Activated CD8-positive, alpha-beta memory T cell treated with anti-CD3 and anti-CD28 coated beads, Interleukin-2, amount 50 U/mL, for 48 hours (primary cell): ENCODE data around the gene LY6G6F.
"Not testable (repeated sequence)": the region's sequence is repeated elsewhere in the genome, so short reads cannot be mapped to it uniquely, and the experiment has no call there.

Experiments used
- DNase-seq: peaks from one replicate; pipeline ENCODE4 v3.0.0-alpha.2; 2020

Gene LY6G6F

GRCh38 chr6:31702819-31703716 lies 3.6 kb upstream of the LY6G6F start, which contains the start of gene ABHD16A:
Gene ABHD16A, minus strand, starts transcription at chr6:31703324. Its CDS starts 43 bp downstream, at chr6:31703281.
- peak; percentile 96 for DNase-seq

DNA sequence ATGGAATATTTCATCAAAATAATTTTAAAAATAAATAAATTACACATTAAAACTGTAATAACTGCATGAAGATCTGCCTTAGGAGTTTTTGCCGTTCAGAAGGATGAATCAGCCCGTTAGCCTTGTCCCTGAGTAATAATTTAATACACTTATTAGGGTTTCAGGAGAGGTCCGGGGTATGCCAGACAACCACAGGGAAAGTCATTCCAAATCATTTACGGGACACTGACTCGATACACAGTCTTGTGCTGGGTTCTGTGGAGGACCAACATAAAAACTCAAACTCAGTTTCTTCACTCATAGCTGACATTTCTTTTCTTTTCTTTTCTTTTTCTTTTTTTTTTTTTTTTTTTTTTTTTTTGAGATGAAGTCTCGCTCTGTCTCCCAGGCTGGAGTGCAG lies 735 bp upstream of the LY6G6F start:
- no peak for DNase-seq

- no peak for DNase-seq
Observed at GRCh38 chr6:31707701-31708100, 1.0 kb downstream of the LY6G6F start.

DNA sequence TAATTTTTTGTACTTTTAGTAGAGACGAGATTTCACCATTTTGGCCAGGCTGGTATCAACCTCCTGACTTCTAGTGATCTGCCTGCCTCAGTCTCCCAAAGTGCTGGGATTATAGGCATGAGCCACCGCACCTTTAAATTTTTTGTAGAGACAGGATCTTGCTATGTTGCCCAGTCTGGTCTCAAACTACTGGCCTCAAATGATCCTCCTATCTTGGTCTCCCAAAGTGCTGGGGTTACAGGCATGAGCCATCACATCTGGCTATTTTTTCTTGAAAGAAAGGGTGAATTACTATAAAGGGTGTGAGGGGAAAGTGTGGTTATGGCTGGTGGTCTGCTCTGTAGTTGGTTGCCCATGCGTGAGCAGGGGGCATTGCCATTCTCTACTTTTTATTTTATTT lies 1.6 kb downstream of the LY6G6F start:
- DNase-seq: no peak

DNA sequence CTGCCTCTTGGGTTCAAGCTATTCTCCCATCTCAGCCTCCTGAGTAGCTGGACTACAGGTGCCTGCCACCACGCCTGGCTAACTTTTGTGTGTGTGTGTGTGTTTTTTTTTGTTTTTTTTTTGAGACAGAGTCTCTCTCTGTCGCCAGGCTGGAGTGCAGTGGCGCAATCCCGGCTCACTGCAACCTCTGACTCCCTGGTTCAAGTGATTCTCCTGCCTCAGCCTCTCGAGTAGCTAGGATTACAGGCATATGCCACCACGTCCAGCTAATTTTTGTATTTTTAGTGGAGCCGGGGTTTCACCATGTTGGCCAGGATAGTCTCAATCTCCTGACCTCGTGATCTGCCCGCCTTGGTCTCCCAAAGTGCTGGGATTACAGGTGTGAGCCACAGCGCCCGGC lies 2.5 kb downstream of the LY6G6F start:
- DNase-seq: not testable (repeated sequence)

DNA sequence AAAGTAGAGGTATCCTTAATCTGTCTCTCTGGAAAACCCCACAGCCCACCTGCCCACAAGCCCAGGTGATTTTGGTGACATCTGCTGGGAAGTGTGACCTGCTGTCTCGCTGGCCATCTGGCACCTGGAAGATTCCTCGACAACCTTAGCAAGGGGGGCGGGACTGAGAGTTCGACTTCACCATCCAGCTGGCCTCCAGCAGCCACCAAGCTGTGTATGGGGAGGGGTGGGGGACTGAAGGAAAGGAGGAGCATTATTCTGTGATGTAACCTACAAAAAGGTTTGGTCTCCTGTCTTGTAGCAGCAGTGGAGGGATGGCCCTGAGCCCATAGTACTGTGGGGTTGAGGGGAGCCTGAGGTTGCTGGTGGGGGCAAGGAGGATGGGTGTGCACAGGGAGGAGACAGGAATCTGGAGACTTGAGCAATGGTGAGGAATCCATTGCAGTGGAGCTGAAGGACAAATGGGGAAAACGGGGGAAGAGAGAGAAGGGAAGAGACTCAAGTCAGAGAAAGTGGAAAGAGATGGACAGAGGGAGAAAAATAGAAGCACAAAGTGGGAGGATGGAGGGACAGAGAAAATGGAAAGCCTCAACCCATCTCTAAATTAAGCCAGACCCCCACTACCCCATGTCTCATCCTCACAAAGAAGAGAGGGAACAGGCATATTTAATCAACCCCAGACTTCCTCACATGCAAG lies 4.0 kb downstream of the LY6G6F start:
- no peak for DNase-seq

GRCh38 chr6:31711233-31711632 lies 4.6 kb downstream of the LY6G6F start:
- DNase-seq: no peak

DNA sequence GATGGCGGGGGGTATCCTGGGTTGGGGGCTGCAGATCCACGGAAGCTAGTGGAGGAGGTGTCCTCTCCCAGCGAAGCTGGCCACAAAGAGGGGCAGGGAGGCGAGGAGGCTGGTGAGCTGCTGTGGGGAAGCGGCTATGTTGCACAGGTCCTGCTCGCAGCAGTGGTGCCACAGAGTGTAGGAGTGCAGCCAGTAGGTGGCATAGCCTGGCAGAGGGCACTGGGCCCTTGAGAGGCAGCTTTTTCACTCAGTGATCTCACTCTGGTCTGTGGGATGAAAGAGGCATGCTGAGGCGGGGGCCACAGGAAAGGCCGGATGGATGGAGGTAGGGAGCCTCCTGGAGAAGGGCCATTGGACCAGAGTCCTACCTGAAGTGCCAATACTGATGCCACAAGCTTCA lies 5.6 kb downstream of the LY6G6F start:
- DNase-seq: no peak

DNA sequence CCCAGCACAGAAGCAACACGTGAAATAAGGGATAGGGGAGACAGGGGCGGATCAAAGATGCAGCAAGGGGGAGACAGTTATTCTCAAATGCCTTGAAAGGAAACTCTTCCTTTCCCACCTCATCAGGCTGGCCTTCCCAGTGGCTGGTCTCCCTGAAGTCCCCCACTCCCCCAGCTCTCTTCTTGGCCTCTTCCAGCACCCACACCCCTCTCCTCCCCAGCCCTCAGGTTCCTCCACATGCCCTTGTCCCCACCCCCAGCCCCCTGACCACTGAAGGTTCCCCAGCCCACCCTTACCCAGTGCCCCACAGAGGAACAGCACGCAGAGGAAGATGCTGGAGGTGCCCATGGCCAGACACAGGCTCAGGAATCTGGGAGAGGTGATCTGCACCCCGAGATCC lies 6.8 kb downstream of the LY6G6F start:
- no peak for DNase-seq

- no peak for DNase-seq
Observed at GRCh38 chr6:31713991-31714684, 7.5 kb downstream of the LY6G6F start.

GRCh38 chr6:31715022-31715958 lies 8.6 kb downstream of the LY6G6F start, which contains the start of gene LY6G6D:
Gene LY6G6D, plus strand, starts transcription at chr6:31715348. Its CDS starts 8 bp downstream, at chr6:31715356.
- DNase-seq: no peak

DNA sequence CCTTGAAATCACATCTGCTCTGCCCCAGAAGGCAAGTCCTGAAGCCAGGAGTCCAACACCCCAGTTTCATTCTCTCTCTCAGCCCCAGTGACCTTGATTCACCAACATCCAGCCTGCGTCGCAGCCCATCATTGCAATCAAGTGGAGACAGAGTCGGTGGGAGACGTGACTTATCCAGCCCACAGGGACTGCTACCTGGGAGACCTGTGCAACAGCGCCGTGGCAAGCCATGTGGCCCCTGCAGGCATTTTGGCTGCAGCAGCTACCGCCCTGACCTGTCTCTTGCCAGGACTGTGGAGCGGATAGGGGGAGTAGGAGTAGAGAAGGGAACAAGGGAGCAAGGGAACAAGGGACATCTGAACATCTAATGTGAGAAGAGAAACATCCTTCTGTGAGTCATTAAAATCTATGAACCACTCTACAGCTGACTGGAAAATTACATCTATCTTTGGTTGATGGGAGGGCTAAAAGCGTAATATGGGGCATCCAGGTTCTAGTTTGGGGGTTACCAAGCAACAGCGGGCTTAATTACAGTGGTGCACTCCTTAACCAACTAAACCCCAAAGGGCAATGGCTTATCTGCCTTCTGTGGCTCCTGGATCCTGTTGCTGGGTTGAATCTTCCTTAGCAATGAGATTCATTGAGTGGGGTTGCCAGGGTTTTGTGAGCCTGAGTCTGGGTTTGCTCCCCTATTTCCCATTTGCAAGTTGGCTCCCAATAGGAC lies 11.0 kb downstream of the LY6G6F start:
- DNase-seq: no peak

DNA sequence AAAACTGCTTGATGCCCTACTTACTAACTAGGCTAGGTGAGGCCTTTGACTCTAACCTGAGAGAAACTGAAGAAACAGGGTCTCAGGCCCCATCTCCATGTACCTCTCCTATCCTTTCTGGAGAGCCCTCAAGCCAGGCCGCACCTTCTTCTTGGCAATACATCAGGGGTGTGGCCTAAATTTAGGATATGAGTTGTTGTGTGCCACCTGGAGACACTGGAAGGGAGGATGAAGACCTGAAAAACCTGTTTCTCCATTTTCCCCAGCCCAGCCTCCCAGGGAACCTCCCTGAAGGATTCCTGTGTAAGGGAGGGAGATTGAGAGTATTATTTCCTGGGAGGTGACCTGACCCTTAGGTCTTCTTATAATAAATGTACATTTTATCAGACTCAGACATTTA lies 11.6 kb downstream of the LY6G6F start:
- no peak for DNase-seq

- no peak for DNase-seq
Observed at GRCh38 chr6:31719001-31719400, 12.3 kb downstream of the LY6G6F start.

- DNase-seq: no peak
Observed at GRCh38 chr6:31720196-31720770, 13.6 kb downstream of the LY6G6F start.

- no peak for DNase-seq
Observed at GRCh38 chr6:31721351-31722020, 14.8 kb downstream of the LY6G6F start, which contains the start of gene LY6G6C. Gene LY6G6C, minus strand, starts transcription at chr6:31721746. Its CDS starts 67 bp downstream, at chr6:31721679.

GRCh38 chr6:31722173-31722572 lies 15.5 kb downstream of the LY6G6F start:
- DNase-seq: no peak

- no peak for DNase-seq
Observed at GRCh38 chr6:31723245-31723979, 16.7 kb downstream of the LY6G6F start, which contains the start of gene MPIG6B. Gene MPIG6B, plus strand, starts transcription at chr6:31723373. Its CDS starts 11 bp downstream, at chr6:31723384.

GRCh38 chr6:31723980-31724691 lies 17.5 kb downstream of the LY6G6F start:
- no peak for DNase-seq
